ENCODE data around the gene PIK3R4.

PIK3R4 gene

GRCh38 chr3:130671545-130672312 is 74.9 kb downstream of the PIK3R4 start:
- no peak overlapping the region for H3K4me3 ChIP-seq (ENCODE audit: low read depth, low read length)
- in situ Hi-C loops (cut with HindIII; ENCODE audit: low sequenced_read_pairs) = no loop called here
- DNase-seq (ENCODE audit: low read depth, low spot score) = no peak
- no peak for TF ChIP-seq CTCF (IDR thresholded peaks at IDR 0.05; ENCODE audit: low read depth, low read length)

- TF ChIP-seq CTCF (IDR thresholded peaks at IDR 0.05; ENCODE audit: low read depth, low read length) = no peak
- H3K4me3 ChIP-seq (ENCODE audit: low read depth, low read length) = no peak overlapping the region
- in situ Hi-C loops (cut with HindIII; ENCODE audit: low sequenced_read_pairs) = no loop called here
- no peak for DNase-seq (ENCODE audit: low read depth, low spot score)
Observed at GRCh38 chr3:130669740-130670139, 76.9 kb downstream of the PIK3R4 start.

- in situ Hi-C loops (cut with HindIII; ENCODE audit: low sequenced_read_pairs) = no loop called here
- DNase-seq (ENCODE audit: low read depth, low spot score) = no peak
- no peak for TF ChIP-seq CTCF (IDR thresholded peaks at IDR 0.05; ENCODE audit: low read depth, low read length)
- no peak overlapping the region for H3K4me3 ChIP-seq (ENCODE audit: low read depth, low read length)
Observed at GRCh38 chr3:130663092-130663491, 83.5 kb downstream of the PIK3R4 start.

GRCh38 chr3:130662501-130662996 is 84.1 kb downstream of the PIK3R4 start:
- DNase-seq (ENCODE audit: low read depth, low spot score) = no peak

GRCh38 chr3:130661140-130661891 is 85.3 kb downstream of the PIK3R4 start:
- H3K4me3 ChIP-seq (ENCODE audit: low read depth, low read length) = no peak overlapping the region
- TF ChIP-seq CTCF (IDR thresholded peaks at IDR 0.05; ENCODE audit: low read depth, low read length) = no peak
- in situ Hi-C loops (cut with HindIII; ENCODE audit: low sequenced_read_pairs) = no loop called here
- no peak for DNase-seq (ENCODE audit: low read depth, low spot score)

More at GRCh38 chr3:130662501-130662996, 84.1 kb downstream of the PIK3R4 start:
- TF ChIP-seq CTCF (IDR thresholded peaks at IDR 0.05; ENCODE audit: low read depth, low read length) = no peak
- in situ Hi-C loops (cut with HindIII; ENCODE audit: low sequenced_read_pairs) = no loop called here
- no peak overlapping the region for H3K4me3 ChIP-seq (ENCODE audit: low read depth, low read length)

GRCh38 chr3:130659911-130660310 is 86.7 kb downstream of the PIK3R4 start:
- no peak for TF ChIP-seq CTCF (IDR thresholded peaks at IDR 0.05; ENCODE audit: low read depth, low read length)
- no peak overlapping the region for H3K4me3 ChIP-seq (ENCODE audit: low read depth, low read length)
- DNase-seq (ENCODE audit: low read depth, low spot score) = no peak
- in situ Hi-C loops (cut with HindIII; ENCODE audit: low sequenced_read_pairs) = no loop called here
